Activated CD4-positive, alpha-beta memory T cell treated with anti-CD3 and anti-CD28 coated beads, Interleukin-2, amount 10 ng/mL, durations not matched to agents 7 days and 5 days (primary cell): ENCODE data around the gene TNFRSF1B. TPM values are rescaled to one million over a fixed set of nuclear protein-coding genes. Genes with fewer than 3 reads are reported as not detected.

Experiments
- CTCF ChIA-PET: fragments of 350-600 bp; sonication (Branson Sonifier 250); formaldehyde crosslinking; loops from one replicate; lab custom pipeline; 2021; ENCODE audit warnings: antibody characterized with exemption, inconsistent platforms; lab: Charles Lee
- POLR2A ChIA-PET: fragments of 350-600 bp; sonication (Branson Sonifier 250); formaldehyde crosslinking; loops from one replicate; lab custom pipeline; 2021; ENCODE audit warnings: antibody characterized with exemption; lab: Charles Lee
- DNase-seq: peaks from one replicate; pipeline ENCODE4 v3.0.0-alpha.2; 2020
- H3K27ac Mint-ChIP-seq: one replicate; pipeline ENCODE4 v1.8.0; 2021; ENCODE audit warnings: mild to moderate bottlenecking, mixed read lengths
- H3K27me3 Mint-ChIP-seq: one replicate; pipeline ENCODE4 v1.8.0; 2021; ENCODE audit warnings: mixed read lengths
- H3K36me3 Mint-ChIP-seq: one replicate; pipeline ENCODE4 v1.8.0; 2021; ENCODE audit warnings: low read depth, mixed read lengths
- H3K4me1 Mint-ChIP-seq: one replicate; pipeline ENCODE4 v1.8.0; 2021; ENCODE audit warnings: mixed read lengths
- H3K4me3 Mint-ChIP-seq: one replicate; pipeline ENCODE4 v1.8.0; 2021; ENCODE audit warnings: mild to moderate bottlenecking, mixed read lengths
- H3K9me3 Mint-ChIP-seq: one replicate; pipeline ENCODE4 v1.8.0; 2021; ENCODE audit warnings: mixed read lengths
- total RNA-seq, 2 experiments: library from RNA; stranded (reverse); gene quantifications; one replicate each; pipeline ENCODE4 v1.2.3, GENCODE V29; 2021

The TNFRSF1B gene
- total RNA-seq, 2 experiments from 2014 or later = 434 to 447 TPM

DNA sequence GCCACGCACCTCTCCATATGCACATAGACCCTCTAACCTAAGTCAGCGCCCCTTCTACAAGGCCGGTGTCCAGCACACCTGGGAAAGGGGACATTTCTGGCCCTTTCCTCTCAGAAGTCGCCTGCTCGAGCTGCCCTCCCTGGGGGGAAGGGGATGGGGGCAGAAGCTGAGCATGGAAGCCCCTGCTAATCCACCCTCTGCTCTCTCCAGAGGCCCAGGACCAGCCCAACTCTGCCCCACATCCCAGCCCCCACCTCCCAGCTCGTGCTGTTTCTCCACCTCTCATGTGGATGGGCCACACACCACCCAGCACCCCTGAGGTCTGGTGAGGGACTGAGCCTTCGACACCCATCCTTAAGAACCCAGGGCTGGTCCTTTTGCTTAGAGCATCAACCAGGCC, 14.8 kb downstream of the TNFRSF1B start:
- POLR2A ChIA-PET = interaction anchor here (1.2 to 27.5 kb wide), 5 partner anchors 8 to 57 kb away, joined by 4 to 918 read pairs (median 7); partner anchors contain the start of gene TNFRSF1B

GRCh38 chr1:12182410-12182984, 15.7 kb downstream of the TNFRSF1B start:
- Mint-ChIP-seq H3K9me3 (no peaks in the 10 kb centered on the region), H3K4me3 (no peak overlapping the region), H3K27ac (peak overlapping the region; percentile 4), H3K4me1 (peaks cover 68% of the 10 kb centered on the region), H3K36me3 (peaks cover 70% of the 10 kb centered on the region), H3K27me3 (no peaks in the 10 kb centered on the region)
- DNase-seq = no peak
- POLR2A ChIA-PET = interaction anchor here (0.9 to 27.5 kb wide), 9 partner anchors 9 to 95 kb away, joined by 3 to 918 read pairs (median 4); partner anchors contain the start of gene TNFRSF1B
- CTCF ChIA-PET = interaction anchor here (0.8 to 7.0 kb wide), 4 partner anchors 21 to 202 kb away, joined by 3 to 37 read pairs (median 3); partner anchors contain the start of gene MFN2

More for the DNA sequence above, 14.8 kb downstream of the TNFRSF1B start:
- Mint-ChIP-seq H3K4me1 (peaks cover 73% of the 10 kb centered on the region), H3K4me3 (no peak overlapping the region), H3K9me3 (no peaks in the 10 kb centered on the region), H3K27ac (no peak overlapping the region), H3K36me3 (peaks cover 72% of the 10 kb centered on the region), H3K27me3 (no peaks in the 10 kb centered on the region)
- CTCF ChIA-PET = interaction anchor here (7.0 kb wide), 1 partner anchor 58 kb away, joined by 37 read pairs; no protein-coding TSS in a partner anchor
- no peak for DNase-seq

- H3K27ac Mint-ChIP-seq = peak overlapping the region; percentile 14
Observed at GRCh38 chr1:12183095-12183794, 16.5 kb downstream of the TNFRSF1B start.

DNA sequence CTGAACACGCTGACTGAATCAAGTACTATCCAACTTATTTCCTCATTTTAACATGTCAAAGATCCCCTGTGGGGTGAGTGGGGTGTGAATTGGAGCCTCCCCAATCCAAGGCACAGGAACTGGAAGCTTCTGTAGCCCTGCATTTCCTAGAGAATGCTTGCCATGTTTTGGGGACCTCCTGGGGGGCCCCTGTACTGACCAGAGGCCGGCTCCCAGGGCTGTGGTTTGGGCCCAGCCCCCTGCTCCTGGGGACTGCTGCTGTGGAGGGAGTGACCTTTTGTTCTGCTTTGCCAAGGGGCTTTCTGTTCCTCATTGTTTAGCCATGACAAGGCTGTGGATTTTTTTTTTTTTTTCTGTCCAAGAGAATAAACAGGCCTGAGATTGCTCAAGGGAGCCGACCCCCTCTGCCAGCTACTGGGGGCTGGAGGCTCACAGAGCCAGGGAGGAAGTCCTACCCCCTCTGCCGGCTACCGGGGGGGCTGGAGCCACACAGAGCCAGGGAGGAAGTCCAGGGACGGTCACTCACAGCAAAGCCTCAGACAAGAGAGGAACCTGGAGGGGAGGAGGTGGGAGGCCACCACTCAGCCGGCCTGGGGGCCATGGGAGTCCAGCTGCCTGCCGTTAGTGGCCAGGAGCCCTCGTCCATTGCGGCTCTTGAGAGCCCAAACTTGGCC, 17.4 kb downstream of the TNFRSF1B start:
- Mint-ChIP-seq H3K4me1 (peaks cover 60% of the 10 kb centered on the region), H3K27ac (no peak overlapping the region), H3K36me3 (peaks cover 68% of the 10 kb centered on the region), H3K4me3 (no peak overlapping the region), H3K27me3 (no peaks in the 10 kb centered on the region), H3K9me3 (no peaks in the 10 kb centered on the region)
- CTCF ChIA-PET = interaction anchor here (7.0 kb wide), 1 partner anchor 60 kb away, joined by 37 read pairs; no protein-coding TSS in a partner anchor
- DNase-seq = no peak
- POLR2A ChIA-PET = interaction anchor here (27.5 kb wide), 1 partner anchor 27 kb away, joined by 918 read pairs; the partner anchor contains the start of gene TNFRSF1B

More at GRCh38 chr1:12183095-12183794, 16.5 kb downstream of the TNFRSF1B start:
- ChIA-PET POLR2A (interaction anchor here (0.7 to 27.5 kb wide), 9 partner anchors 10 to 275 kb away, joined by 3 to 918 read pairs (median 3); partner anchors contain the start of gene TNFRSF1B), CTCF (interaction anchor here (0.8 to 7.0 kb wide), 4 partner anchors 20 to 203 kb away, joined by 3 to 37 read pairs (median 3); partner anchors contain the start of gene MFN2)
- H3K36me3 Mint-ChIP-seq = peaks cover 70% of the 10 kb centered on the region
- no peak for DNase-seq
- no peak overlapping the region for H3K4me3 Mint-ChIP-seq
- H3K4me1 Mint-ChIP-seq = peaks cover 66% of the 10 kb centered on the region
- no peaks in the 10 kb centered on the region for H3K27me3 Mint-ChIP-seq
- H3K9me3 Mint-ChIP-seq = no peaks in the 10 kb centered on the region

GRCh38 chr1:12185036-12185917, 18.5 kb downstream of the TNFRSF1B start:
- POLR2A ChIA-PET = interaction anchor here (1.4 to 27.5 kb wide), 2 partner anchors 29 to 277 kb away, joined by 4 to 918 read pairs; partner anchors contain the start of gene TNFRSF1B
- CTCF ChIA-PET = interaction anchor here (7.0 kb wide), 1 partner anchor 61 kb away, joined by 37 read pairs; no protein-coding TSS in a partner anchor
- peaks cover 60% of the 10 kb centered on the region for H3K4me1 Mint-ChIP-seq
- no peak overlapping the region for H3K27ac Mint-ChIP-seq
- no peaks in the 10 kb centered on the region for H3K9me3 Mint-ChIP-seq
- H3K27me3 Mint-ChIP-seq = no peaks in the 10 kb centered on the region
- H3K36me3 Mint-ChIP-seq = peaks cover 67% of the 10 kb centered on the region
- H3K4me3 Mint-ChIP-seq = no peak overlapping the region
- no peak for DNase-seq

- ChIA-PET CTCF (interaction anchor here (7.0 kb wide), 1 partner anchor 62 kb away, joined by 37 read pairs; no protein-coding TSS in a partner anchor), POLR2A (interaction anchor here (1.4 to 27.5 kb wide), 2 partner anchors 29 to 278 kb away, joined by 4 to 918 read pairs; partner anchors contain the start of gene TNFRSF1B)
- Mint-ChIP-seq H3K9me3 (no peaks in the 10 kb centered on the region), H3K27ac (peak overlapping the region; percentile 26), H3K4me3 (no peak overlapping the region), H3K36me3 (peaks cover 69% of the 10 kb centered on the region), H3K4me1 (peaks cover 60% of the 10 kb centered on the region), H3K27me3 (no peaks in the 10 kb centered on the region)
- DNase-seq = no peak
Observed at GRCh38 chr1:12185918-12186678, 19.3 kb downstream of the TNFRSF1B start.

DNA sequence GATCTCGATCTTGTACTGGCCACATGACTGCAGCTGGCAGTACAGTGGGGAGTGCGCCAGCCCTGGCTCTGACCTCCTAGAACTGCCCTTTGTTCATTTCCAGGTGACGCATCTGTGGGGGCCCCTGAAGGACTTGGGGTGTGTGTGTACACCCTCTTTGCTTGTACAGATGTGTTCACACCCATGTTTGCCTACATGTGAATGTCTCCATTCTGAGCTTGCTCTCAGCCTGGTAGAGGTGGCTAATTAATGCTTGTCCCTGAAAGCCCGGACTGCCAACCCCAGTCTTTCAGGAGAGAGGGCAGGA, 19.8 kb downstream of the TNFRSF1B start:
- H3K4me1 Mint-ChIP-seq = peaks cover 62% of the 10 kb centered on the region
- POLR2A ChIA-PET = interaction anchor here (1.4 kb wide), 1 partner anchor 279 kb away, joined by 4 read pairs; no protein-coding TSS in a partner anchor
- H3K27ac Mint-ChIP-seq = peak overlapping the region; percentile 26
- no peak for DNase-seq
- H3K9me3 Mint-ChIP-seq = no peaks in the 10 kb centered on the region
- peaks cover 70% of the 10 kb centered on the region for H3K36me3 Mint-ChIP-seq
- no peak overlapping the region for H3K4me3 Mint-ChIP-seq
- CTCF ChIA-PET = interaction anchor here (0.8 to 7.0 kb wide), 2 partner anchors 61 to 63 kb away, joined by 3 to 37 read pairs; no protein-coding TSS in a partner anchor
- H3K27me3 Mint-ChIP-seq = no peaks in the 10 kb centered on the region

- ChIA-PET CTCF (interaction anchor here (7.0 kb wide), 1 partner anchor 64 kb away, joined by 37 read pairs; no protein-coding TSS in a partner anchor), POLR2A (interaction anchor here (1.3 to 1.4 kb wide), 2 partner anchors 10 to 32 kb away, joined by 3 read pairs; no protein-coding TSS in a partner anchor)
- H3K4me3 Mint-ChIP-seq = no peak overlapping the region
- H3K27ac Mint-ChIP-seq = peak overlapping the region; percentile 12
- H3K27me3 Mint-ChIP-seq = no peaks in the 10 kb centered on the region
- no peak for DNase-seq
- H3K4me1 Mint-ChIP-seq = peaks cover 55% of the 10 kb centered on the region
- peaks cover 70% of the 10 kb centered on the region for H3K36me3 Mint-ChIP-seq
- no peaks in the 10 kb centered on the region for H3K9me3 Mint-ChIP-seq
Observed at GRCh38 chr1:12188115-12188514, 21.3 kb downstream of the TNFRSF1B start.

DNA sequence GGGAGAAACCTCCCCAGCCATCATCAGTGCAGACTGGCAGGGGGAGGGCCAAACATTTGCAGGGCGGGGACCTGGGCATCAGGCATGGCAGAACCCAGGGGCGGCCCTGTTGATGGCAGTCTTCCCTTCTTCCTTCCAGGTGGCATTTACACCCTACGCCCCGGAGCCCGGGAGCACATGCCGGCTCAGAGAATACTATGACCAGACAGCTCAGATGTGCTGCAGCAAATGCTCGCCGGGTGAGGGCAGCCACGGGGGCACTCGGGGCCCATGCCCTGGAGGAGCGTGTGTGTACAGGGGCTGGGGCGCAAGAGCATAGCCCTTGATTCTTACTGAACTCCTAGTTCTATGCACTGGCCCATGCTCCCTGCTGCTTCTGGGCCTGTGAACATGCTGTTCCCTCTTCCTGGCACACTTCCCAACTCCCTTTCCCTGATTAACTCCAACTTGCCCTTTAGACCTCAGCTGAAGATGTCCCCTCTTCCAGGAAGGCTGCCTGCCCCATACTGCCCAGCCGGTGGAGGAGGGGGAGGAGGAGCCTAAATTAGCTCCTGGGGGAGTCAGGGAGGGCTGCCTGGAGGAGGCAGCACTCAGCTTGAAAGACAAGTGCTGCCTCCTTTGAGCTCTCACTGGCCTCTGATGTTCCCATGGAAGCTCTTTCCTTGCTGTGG, 22.0 kb downstream of the TNFRSF1B start:
- peaks cover 71% of the 10 kb centered on the region for H3K36me3 Mint-ChIP-seq
- CTCF ChIA-PET = interaction anchor here (7.0 kb wide), 1 partner anchor 65 kb away, joined by 37 read pairs; no protein-coding TSS in a partner anchor
- no peaks in the 10 kb centered on the region for H3K9me3 Mint-ChIP-seq
- H3K27me3 Mint-ChIP-seq = no peaks in the 10 kb centered on the region
- no peak overlapping the region for H3K4me3 Mint-ChIP-seq
- H3K4me1 Mint-ChIP-seq = peaks cover 56% of the 10 kb centered on the region
- H3K27ac Mint-ChIP-seq = peak overlapping the region; percentile 7
- POLR2A ChIA-PET = interaction anchor here (1.3 to 1.4 kb wide), 2 partner anchors 9 to 33 kb away, joined by 3 read pairs; no protein-coding TSS in a partner anchor
- no peak for DNase-seq

- Mint-ChIP-seq H3K27ac (peak overlapping the region; percentile 5), H3K9me3 (no peaks in the 10 kb centered on the region), H3K27me3 (no peaks in the 10 kb centered on the region), H3K4me3 (no peak overlapping the region), H3K4me1 (peaks cover 56% of the 10 kb centered on the region), H3K36me3 (peaks cover 71% of the 10 kb centered on the region)
- no peak for DNase-seq
- CTCF ChIA-PET = no interaction called here
- POLR2A ChIA-PET = interaction anchor here (1.3 to 1.4 kb wide), 2 partner anchors 8 to 34 kb away, joined by 3 read pairs; no protein-coding TSS in a partner anchor
Observed at GRCh38 chr1:12189328-12189682, 22.5 kb downstream of the TNFRSF1B start.
